Body of pancreas (tissue), 4 donors: ENCODE data around the gene WDR26.

ENCODE experiments used
- POLR2A ChIP-seq, 3 donors: fragments of 450-650 bp; IDR thresholded peaks; one replicate each; pipeline ENCODE4 v1.6.1; 2016; ENCODE audit warnings: antibody characterized with exemption in 3 of 3, mild to moderate bottlenecking in 2 of 3
- TF ChIP-seq, protein P1 (sequence below), 7 experiments: fragments of 450-650 bp in 4 of 7; fragments of 200-600 bp in 3 of 7; sonication (generic) in 3 of 7; IDR thresholded peaks; one replicate each; pipeline ENCODE4 v1.5.1; 2016 to 2019; ENCODE audit warnings: antibody characterized with exemption in 7 of 7

GRCh38 chr1:224466154-224466553 lies 31.6 kb upstream of the WDR26 start:
- TF ChIP-seq, protein P1, sequence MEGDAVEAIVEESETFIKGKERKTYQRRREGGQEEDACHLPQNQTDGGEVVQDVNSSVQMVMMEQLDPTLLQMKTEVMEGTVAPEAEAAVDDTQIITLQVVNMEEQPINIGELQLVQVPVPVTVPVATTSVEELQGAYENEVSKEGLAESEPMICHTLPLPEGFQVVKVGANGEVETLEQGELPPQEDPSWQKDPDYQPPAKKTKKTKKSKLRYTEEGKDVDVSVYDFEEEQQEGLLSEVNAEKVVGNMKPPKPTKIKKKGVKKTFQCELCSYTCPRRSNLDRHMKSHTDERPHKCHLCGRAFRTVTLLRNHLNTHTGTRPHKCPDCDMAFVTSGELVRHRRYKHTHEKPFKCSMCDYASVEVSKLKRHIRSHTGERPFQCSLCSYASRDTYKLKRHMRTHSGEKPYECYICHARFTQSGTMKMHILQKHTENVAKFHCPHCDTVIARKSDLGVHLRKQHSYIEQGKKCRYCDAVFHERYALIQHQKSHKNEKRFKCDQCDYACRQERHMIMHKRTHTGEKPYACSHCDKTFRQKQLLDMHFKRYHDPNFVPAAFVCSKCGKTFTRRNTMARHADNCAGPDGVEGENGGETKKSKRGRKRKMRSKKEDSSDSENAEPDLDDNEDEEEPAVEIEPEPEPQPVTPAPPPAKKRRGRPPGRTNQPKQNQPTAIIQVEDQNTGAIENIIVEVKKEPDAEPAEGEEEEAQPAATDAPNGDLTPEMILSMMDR (IDR thresholded peaks at IDR 0.05): no peak
- no peak for TF ChIP-seq POLR2A (IDR thresholded peaks at IDR 0.05)
